Measurements from ENCODE around the gene ERC1.

ERC1 gene

DNA sequence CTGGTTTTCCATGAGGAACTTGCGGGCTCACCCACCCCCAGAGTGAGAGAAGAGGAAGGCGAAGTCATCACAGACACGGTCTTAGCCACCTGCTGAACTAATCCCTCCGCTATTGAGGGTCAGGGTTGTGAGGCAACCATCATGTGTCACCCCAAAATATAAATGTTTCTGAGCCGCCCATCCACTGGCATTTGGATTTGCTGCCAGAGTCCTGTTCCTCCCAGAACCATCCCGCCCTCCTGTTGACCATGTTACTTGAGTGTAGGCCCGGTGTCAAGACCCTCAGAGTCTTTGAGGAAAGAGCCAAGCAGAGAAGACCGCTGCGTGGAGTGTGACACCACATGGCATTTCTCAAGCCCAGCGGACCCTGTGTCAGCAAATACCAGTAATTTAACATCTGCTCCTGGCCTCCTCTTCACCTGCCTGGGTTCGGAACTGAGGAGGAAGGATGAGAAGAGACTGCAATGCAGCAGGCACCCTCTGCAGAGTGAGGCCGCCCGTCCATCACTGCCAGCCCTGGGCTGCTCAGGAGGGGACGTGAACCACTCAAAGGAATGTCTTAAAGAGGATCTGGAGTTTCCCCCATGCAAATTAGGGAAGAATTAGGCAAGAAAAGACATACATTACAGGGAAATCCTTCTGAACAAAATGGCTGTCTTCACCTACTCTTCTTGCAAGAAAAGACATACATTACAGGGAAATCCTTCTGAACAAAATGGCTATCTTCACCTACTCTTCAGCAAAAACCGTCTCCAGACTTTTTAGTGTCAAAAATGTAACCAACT is 502.9 kb downstream of the ERC1 start:
- DNase-seq (ENCODE audit: low spot score), result no peak

- DNase-seq (ENCODE audit: low spot score), result no peak
Measured at GRCh38 chr12:1494856-1495255, 503.8 kb downstream of the ERC1 start.

DNA sequence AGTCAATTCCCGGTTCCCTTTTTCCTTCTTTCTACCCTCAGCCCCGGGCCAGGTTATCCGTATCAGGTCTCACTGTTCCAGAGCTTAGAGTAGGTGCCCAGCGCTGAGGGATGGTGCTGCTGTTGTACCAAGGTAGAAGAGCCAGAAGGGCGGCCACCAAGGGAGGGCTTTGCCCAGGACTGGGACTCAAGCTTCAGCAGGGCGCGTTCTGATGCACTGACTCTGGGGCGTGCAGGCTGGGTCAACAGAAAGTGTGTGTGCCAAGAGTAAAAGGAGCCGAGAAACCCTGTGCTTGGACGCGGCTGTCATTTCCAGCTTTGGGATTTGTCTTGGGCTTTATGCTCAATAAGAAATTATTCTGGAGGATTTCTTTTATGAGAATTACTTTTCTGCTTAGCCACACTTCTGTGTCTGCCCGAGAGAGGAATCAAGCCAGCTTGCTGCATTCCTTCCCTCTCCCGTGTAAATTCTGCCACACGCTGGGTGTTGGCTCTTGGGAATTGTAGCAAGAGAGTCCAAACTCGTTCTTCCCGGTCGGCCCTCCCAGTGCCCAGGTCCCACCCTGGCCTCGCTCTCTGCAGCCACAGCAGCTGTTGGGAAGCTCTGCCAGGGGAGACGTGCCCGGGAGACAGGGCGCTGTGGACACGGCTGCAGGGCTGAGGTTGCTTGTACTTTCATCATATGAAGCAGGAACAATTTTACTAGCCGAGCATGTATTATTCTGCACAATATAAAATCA is 505.3 kb downstream of the ERC1 start:
- DNase-seq (ENCODE audit: low spot score), result no peak

GRCh38 chr12:1497161-1497560 is 506.1 kb downstream of the ERC1 start:
- no peak for DNase-seq (ENCODE audit: low spot score)

GRCh38 chr12:1498199-1498740 is 507.2 kb downstream of the ERC1 start:
- no peak for DNase-seq (ENCODE audit: low spot score)

DNA sequence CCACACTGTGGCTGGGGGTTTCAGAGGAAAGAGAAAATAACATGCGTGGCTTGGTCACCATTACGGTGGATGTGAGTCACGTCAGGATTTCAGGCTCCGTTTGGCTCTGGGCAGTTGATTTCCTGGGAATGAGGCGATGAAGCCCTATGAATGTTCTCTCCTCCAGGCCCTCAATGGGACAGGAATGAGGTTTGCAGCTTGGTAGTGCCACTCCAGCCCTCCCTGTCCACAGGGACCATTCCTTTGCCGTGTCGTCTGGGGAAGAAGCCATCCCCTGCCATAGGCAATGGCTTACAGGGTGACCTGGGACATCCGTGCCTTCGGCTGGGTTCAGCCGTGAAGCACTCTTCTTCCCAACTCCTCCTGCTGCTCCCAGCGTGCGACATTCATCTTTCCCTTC is 508.3 kb downstream of the ERC1 start:
- peak; percentile 35 for DNase-seq (ENCODE audit: low spot score)

GRCh38 chr12:1500095-1500801 is 509.2 kb downstream of the ERC1 start:
- DNase-seq (ENCODE audit: low spot score), result peak; percentile 22

DNA sequence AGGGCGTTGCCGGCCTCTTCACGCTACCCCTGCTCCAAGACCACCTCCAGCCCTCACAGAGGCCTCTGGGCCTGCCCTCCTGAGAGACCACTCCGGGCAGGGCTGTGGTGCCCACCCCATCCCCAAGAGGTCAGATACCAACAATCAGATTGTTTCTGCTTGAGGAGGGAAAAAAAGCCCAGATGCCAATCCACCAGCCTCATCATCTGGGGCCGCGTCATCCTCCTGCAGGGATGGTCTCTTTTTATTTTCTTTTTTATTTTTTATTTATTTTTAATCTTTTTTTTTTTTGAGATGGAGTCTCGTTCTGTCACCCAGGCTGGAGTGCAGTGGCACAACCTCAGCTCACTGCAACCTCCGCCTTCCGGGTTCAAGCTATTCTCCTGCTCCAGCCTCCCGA is 510.0 kb downstream of the ERC1 start:
- DNase-seq (ENCODE audit: low spot score), result no peak

GRCh38 chr12:1501695-1502378 is 510.8 kb downstream of the ERC1 start:
- DNase-seq (ENCODE audit: low spot score), result no peak

DNA sequence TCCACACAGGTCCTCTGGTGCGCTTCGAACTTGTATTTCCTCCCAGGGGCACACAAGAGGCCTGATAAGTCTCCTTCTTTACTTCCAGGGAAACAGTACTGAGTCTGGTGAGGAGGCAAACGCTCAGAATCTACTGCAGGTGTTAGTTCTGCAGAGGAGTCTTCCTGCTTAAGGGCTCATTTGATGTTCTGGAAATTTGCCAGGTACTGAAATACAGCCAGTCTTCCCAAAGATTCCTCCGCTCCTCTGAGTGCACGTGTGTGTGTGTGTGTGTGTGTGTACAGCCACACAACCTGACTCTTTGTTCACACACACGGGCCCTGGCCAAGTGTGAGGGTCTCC is 511.3 kb downstream of the ERC1 start:
- DNase-seq (ENCODE audit: low spot score), result no peak

GRCh38 chr12:1502831-1503230 is 511.8 kb downstream of the ERC1 start:
- no peak for DNase-seq (ENCODE audit: low spot score)

DNA sequence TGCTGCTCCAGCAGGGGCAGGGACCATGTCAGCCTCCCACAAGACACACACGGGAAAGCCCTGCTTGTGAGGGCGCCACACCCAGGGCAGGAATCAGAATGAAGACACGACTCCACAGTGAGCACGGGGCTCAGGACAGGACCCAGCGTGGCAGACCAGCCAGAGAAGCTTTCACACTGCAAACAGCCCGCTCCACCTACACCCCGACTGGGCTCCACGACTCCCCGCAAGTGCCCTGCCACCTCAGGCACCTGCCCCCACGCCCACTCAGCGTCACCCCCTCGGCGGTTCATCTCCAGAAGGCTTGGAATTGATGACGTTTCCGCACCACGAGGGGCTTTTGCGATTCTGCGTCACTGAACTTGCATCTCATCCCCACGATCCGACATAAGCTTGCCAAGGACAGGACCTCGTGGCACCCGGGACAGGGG is 512.3 kb downstream of the ERC1 start:
- DNase-seq (ENCODE audit: low spot score), result no peak

- no peak for DNase-seq (ENCODE audit: low spot score)
Measured at GRCh38 chr12:1504304-1504894, 513.4 kb downstream of the ERC1 start.

GRCh38 chr12:1504895-1505311 is 513.9 kb downstream of the ERC1 start:
- DNase-seq (ENCODE audit: low spot score), result no peak

GRCh38 chr12:1505576-1505975 is 514.6 kb downstream of the ERC1 start:
- no peak for DNase-seq (ENCODE audit: low spot score)

GRCh38 chr12:1507308-1507707 is 516.3 kb downstream of the ERC1 start:
- no peak for DNase-seq (ENCODE audit: low spot score)

DNA sequence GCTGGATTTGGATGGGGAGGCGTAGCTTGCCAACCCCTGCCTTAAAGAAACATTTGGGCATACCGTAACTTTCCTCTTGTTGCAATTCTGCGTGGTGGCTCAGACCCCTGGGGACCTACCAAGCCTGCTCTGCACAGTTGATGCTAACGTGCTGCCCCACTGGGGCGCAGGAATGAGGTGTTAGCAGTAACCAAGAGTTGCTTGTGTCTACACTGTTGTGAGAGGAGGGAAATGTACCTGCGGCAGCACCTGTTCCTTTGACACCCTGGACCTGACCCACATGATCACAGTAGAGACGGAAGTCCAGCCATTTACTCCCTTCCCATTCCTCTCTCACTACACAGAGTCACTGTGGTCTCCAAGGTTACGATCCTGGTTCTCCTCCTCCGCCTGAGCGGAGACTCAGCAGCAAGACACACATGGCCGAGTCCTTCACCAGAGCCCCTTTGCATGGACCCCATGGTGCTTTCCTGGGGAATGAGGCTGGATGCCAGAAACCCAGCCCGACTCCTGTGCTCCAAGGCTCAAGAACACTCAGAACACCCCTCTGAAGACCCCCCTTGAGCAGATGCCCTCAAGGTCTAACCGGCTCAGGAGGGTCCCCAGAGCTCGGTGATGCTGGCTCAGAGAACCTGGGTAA is 518.5 kb downstream of the ERC1 start:
- no peak for DNase-seq (ENCODE audit: low spot score)

DNA sequence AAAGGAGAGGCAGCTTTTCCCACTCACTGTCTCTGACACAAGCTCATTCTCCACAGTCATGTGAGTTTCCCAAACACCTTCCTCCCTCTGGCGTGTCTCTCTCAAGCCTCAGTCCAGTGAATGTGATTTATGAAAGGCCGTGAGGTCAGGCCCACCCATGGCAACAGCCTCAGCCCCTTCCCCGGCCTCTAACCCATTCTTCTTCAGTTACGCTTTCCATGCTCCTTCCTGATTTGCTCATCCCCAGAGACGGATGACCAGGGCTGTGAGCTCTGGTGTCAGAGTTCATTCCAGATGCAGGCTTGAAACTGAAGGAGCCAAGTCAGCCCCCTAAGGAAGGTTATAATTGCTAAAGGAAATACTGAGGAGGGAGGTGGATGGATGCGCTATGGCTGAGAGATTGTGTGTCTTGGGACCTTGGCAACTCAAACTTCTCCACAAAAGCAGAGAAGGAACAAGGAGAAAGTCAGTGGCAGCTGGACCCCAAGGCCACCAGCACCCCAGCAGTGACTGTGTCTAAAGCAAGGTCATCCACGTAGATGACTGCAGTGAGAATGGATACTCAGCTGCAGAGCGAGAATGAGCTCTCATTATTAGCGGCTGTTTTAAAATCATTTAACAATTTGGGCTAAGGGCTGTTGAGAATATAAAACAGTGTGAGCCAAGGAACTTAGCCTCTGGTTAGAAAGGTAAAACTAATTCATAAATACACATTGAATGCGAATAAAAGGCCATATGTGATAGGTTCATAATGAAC is 519.2 kb downstream of the ERC1 start:
- no peak for DNase-seq (ENCODE audit: low spot score)

GRCh38 chr12:1515010-1515409 is 524.0 kb downstream of the ERC1 start:
- no peak for DNase-seq (ENCODE audit: low spot score)

GRCh38 chr12:1515428-1515827 is 524.4 kb downstream of the ERC1 start:
- no peak for DNase-seq (ENCODE audit: low spot score)

All from kidney capillary endothelial cell (primary cell).